Adrenal gland (tissue), 5 donors: ENCODE data around the gene PRKAR1B.

Source experiments
- CTCF ChIP-seq, 6 experiments: fragments of 450-650 bp in 4 of 6; fragments of 200-600 bp in 2 of 6; sonication (generic) in 1 of 6; IDR thresholded peaks; 1 replicate in 5 of 6; 2 replicates in 1 of 6; pipeline versions ENCODE4 v1.5.1 to v1.8.0; 2016 to 2021; ENCODE audit warnings: antibody characterized with exemption in 6 of 6, mild to moderate bottlenecking in 2 of 6, moderate library complexity in 1 of 6
- POLR2A ChIP-seq, 2 donors: fragments of 450-650 bp; IDR thresholded peaks; one replicate each; pipeline ENCODE4 v1.6.1; 2017; ENCODE audit warnings: antibody characterized with exemption in 2 of 2, mild to moderate bottlenecking in 2 of 2, moderate library complexity in 1 of 2
- donor health status: DM: no; HTN: no; CAD: no.

- TF ChIP-seq CTCF (IDR thresholded peaks at IDR 0.05) (no peak), POLR2A (IDR thresholded peaks at IDR 0.05) (no peak)
Observed at GRCh38 chr7:685540-685939, 41.5 kb downstream of the PRKAR1B start.
